ENCODE data around the gene AMH.

The AMH gene

DNA sequence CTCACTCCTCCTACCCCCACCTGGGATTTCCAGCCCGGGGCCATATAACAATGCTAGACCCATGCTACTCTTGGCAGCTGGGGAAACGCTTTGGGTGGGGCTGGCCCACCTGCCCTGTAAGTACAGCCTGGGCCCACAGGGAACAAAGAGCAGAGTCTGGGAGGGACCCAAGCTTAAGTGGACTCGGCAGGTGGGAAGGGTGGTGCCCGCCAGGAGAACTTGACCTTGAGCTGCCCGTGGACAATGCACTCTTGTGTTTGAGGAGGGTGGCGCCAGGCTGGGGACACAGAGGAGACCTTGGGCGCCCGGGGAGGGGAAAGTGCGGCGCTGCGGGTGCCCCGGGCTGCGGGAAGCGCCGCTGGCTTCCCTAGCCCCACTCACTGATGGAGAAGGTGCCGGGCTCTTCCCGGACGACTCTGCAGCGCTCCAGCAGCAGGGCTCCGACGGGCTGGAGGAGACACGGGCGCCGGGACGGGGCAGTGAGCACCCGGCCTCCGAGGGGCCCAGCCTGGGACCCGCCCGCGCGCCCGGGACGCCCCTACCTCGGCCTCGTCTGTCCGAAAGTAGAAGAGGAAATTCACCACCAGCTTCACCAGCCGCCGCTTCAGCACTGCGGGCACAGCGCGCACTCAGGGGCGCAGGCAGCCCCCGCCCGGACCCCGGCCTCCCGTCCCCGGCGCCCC is 13.6 kb upstream of the AMH start:
- no peak for TF ChIP-seq POU2F2 (IDR thresholded peaks at IDR 0.05; ENCODE audit: low read depth, low read length)
- no peak for TF ChIP-seq TAF1 (IDR thresholded peaks at IDR 0.05; ENCODE audit: low read depth, low read length)
- no peak for TF ChIP-seq SPI1 (IDR thresholded peaks at IDR 0.05; ENCODE audit: low read depth, low read length)
- TF ChIP-seq POLR2AphosphoS5 (IDR thresholded peaks at IDR 0.05; ENCODE audit: low read depth, low read length): no peak
- no peak for TF ChIP-seq POLR2A (IDR thresholded peaks at IDR 0.05; ENCODE audit: low read depth, low read length)
- no peak for TF ChIP-seq PAX5 (IDR thresholded peaks at IDR 0.05; ENCODE audit: insufficient read depth, low read length, severe bottlenecking)
- DNase-seq (ENCODE audit: insufficient read length, low spot score) (no peak), FAIRE-seq (no peak)

DNA sequence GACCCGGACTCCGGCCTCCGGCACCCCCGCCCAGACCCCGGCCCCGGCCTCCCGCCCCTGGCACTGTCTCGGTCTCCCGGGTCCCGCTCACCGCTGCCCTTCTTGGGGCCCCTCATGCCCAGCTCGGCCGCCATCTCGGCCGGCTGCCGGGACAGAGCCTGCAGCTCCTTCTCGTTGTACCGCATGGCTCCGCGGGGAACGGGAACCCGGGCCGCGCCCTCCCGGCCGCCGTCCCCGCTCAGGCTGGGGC is 13.1 kb upstream of the AMH start:
- TF ChIP-seq PAX5 (IDR thresholded peaks at IDR 0.05; ENCODE audit: insufficient read depth, low read length, severe bottlenecking): no peak
- peak; percentile 46; the same call in 1 of the 2 replicates for TF ChIP-seq POLR2A (IDR thresholded peaks at IDR 0.05; ENCODE audit: low read depth, low read length)
- TF ChIP-seq POLR2AphosphoS5 (IDR thresholded peaks at IDR 0.05; ENCODE audit: low read depth, low read length): peak; percentile 28; the same call in 1 of the 2 replicates
- TF ChIP-seq TAF1 (IDR thresholded peaks at IDR 0.05; ENCODE audit: low read depth, low read length): peak; percentile 67; the same call in 1 of the 2 replicates
- FAIRE-seq: no peak
- DNase-seq (ENCODE audit: insufficient read length, low spot score): no peak

DNA sequence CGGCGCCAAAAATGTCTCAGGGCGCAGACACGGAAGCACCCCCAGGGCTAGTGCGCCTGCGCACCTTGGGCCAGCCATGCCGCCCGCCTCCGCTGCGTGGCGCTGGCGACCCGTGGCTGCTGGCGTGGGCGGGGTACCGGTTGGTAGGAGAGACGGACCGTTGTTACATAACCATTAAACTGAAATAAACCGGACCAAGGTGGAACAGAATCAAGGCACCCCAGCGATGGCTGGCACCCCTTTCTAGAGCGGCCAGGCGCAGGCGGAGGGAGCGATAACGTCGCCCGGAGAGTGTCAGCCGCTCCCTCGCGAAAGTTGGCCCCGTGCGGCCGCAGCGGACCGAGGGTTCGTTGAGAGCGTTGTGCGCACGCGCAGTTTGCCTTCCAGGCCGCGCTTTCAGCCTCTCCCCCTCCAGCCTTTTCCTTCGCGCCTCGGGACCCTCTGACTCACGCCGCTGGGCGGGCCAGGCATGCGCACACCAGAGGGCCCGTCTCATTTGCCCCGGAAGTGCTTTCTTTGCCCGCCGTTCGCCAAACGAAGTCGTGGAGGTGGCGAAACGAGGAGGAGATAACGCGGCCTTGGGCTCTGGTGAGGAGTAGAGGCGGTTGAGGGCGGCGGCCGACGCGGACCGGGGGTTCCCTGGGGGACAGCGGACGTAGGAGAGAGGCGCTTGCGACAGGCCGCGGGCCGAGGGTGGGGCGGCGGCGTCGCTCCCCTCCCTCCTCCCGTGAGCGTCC is 12.6 kb upstream of the AMH start, which contains the start of the genes PLEKHJ1 and SF3A2:
Gene PLEKHJ1 (minus strand): TSS at position 16 of the 737 bp plus-strand sequence. CDS start 81 bp downstream, outside the sequence.
Gene SF3A2 (plus strand): TSS at position 511 of the 737 bp plus-strand sequence. CDS start 6,595 bp downstream, outside the sequence.
- peak; percentile 100 for FAIRE-seq

DNA sequence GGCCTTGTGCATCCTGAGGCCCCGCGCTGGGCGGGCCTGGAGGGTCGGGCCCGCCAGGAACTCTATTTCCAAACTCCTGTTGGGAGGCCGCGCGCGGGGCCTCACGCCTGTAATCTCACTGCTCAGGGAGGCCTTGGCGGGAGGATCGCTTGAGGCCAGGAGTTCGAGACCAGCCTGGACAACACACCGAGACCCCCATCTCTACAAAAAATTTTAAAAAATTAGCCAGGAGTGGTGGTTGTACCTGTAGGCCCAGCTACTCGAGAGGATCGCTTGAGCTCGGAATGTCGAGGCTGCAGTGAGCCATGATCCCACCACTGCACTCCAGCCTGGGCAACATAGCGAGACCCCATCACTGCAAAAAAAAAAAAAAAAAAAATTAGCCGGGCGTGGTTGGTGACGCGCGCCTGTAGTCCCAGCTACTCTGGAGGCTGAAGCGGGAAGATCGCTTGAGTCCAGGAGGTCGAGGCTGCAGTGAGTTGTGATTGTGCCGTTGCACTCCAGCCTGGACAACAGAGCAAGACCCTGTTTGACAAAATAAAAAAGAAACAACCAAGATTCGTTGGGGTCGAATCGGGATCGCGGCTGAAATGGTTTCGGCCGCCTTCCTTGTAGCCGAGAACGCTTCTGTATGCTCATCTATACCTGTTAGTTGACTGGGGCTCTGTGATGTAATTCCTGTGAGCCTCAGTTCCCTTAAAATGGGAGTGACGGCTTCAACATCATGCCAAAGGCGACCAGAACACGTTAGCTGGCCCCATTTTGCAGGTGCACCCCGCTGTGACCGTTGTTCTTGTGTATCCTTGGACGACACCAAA is 11.9 kb upstream of the AMH start:
- DNase-seq (ENCODE audit: insufficient read length, low spot score): no peak
- no peak for FAIRE-seq
- TF ChIP-seq POU2F2 (IDR thresholded peaks at IDR 0.05; ENCODE audit: low read depth, low read length): no peak
- no peak for TF ChIP-seq POLR2A (IDR thresholded peaks at IDR 0.05; ENCODE audit: low read depth, low read length)
- TF ChIP-seq SPI1 (IDR thresholded peaks at IDR 0.05; ENCODE audit: low read depth, low read length): no peak
- no peak for TF ChIP-seq TAF1 (IDR thresholded peaks at IDR 0.05; ENCODE audit: low read depth, low read length)
- no peak for TF ChIP-seq POLR2AphosphoS5 (IDR thresholded peaks at IDR 0.05; ENCODE audit: low read depth, low read length)
- TF ChIP-seq PAX5 (IDR thresholded peaks at IDR 0.05; ENCODE audit: insufficient read depth, low read length, severe bottlenecking): no peak

More for the DNA sequence above, 12.6 kb upstream of the AMH start, which contains the start of the genes PLEKHJ1 and SF3A2:
- DNase-seq (ENCODE audit: insufficient read length, low spot score): peak; percentile 99
- peak; percentile 57; the same call in 1 of the 2 replicates for TF ChIP-seq POU2F2 (IDR thresholded peaks at IDR 0.05; ENCODE audit: low read depth, low read length)
- TF ChIP-seq TAF1 (IDR thresholded peaks at IDR 0.05; ENCODE audit: low read depth, low read length): peak; percentile 77
- TF ChIP-seq PAX5 (IDR thresholded peaks at IDR 0.05; ENCODE audit: insufficient read depth, low read length, severe bottlenecking): peak; percentile 69
- peak; percentile 76 for TF ChIP-seq POLR2AphosphoS5 (IDR thresholded peaks at IDR 0.05; ENCODE audit: low read depth, low read length)
- TF ChIP-seq POLR2A (IDR thresholded peaks at IDR 0.05; ENCODE audit: low read depth, low read length): peak; percentile 76
- no peak for TF ChIP-seq SPI1 (IDR thresholded peaks at IDR 0.05; ENCODE audit: low read depth, low read length)

DNA sequence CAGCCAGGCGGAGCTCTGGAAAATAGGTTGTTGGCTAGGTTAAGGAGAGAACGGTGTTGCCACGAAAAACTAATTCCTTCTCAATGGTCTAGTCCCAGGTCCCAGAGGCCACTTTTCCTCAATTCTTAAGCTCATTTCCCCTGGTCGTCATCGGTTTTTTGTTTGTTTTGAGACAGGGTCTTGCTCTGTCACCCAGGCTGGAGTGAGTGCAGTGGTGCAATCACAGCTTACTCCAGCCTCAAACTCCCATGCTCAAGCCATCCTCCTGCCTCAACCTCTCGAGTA is 11.3 kb upstream of the AMH start:
- TF ChIP-seq TAF1 (IDR thresholded peaks at IDR 0.05; ENCODE audit: low read depth, low read length) (no peak), POLR2A (IDR thresholded peaks at IDR 0.05; ENCODE audit: low read depth, low read length) (no peak), POLR2AphosphoS5 (IDR thresholded peaks at IDR 0.05; ENCODE audit: low read depth, low read length) (no peak), SPI1 (IDR thresholded peaks at IDR 0.05; ENCODE audit: low read depth, low read length) (no peak), POU2F2 (IDR thresholded peaks at IDR 0.05; ENCODE audit: low read depth, low read length) (no peak), PAX5 (IDR thresholded peaks at IDR 0.05; ENCODE audit: insufficient read depth, low read length, severe bottlenecking) (no peak)
- DNase-seq (ENCODE audit: insufficient read length, low spot score) (no peak), FAIRE-seq (no peak)

DNA sequence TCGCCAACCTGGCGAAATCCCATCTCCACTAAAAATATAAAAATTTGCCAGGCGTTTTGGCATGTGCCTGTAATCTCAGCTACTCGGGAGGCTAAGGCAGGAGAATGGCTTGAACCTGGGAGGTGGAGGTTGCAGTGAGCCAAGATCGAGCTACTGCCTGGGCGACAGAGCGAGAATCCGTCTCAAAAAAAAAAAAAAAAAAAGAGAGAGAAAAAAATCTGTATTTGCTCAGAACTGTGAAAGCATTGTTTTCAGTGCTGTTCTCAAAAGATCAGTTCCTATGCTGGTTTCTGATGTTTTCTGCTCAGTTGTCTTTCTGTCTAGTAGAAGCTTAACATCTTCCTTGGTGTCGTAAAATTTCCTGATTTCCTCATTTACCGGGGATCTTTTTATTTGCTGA is 9.9 kb upstream of the AMH start:
- FAIRE-seq (no peak), DNase-seq (ENCODE audit: insufficient read length, low spot score) (no peak)
- no peak for TF ChIP-seq TAF1 (IDR thresholded peaks at IDR 0.05; ENCODE audit: low read depth, low read length)
- TF ChIP-seq SPI1 (IDR thresholded peaks at IDR 0.05; ENCODE audit: low read depth, low read length): no peak
- no peak for TF ChIP-seq POU2F2 (IDR thresholded peaks at IDR 0.05; ENCODE audit: low read depth, low read length)
- TF ChIP-seq PAX5 (IDR thresholded peaks at IDR 0.05; ENCODE audit: insufficient read depth, low read length, severe bottlenecking): no peak
- no peak for TF ChIP-seq POLR2A (IDR thresholded peaks at IDR 0.05; ENCODE audit: low read depth, low read length)
- no peak for TF ChIP-seq POLR2AphosphoS5 (IDR thresholded peaks at IDR 0.05; ENCODE audit: low read depth, low read length)

DNA sequence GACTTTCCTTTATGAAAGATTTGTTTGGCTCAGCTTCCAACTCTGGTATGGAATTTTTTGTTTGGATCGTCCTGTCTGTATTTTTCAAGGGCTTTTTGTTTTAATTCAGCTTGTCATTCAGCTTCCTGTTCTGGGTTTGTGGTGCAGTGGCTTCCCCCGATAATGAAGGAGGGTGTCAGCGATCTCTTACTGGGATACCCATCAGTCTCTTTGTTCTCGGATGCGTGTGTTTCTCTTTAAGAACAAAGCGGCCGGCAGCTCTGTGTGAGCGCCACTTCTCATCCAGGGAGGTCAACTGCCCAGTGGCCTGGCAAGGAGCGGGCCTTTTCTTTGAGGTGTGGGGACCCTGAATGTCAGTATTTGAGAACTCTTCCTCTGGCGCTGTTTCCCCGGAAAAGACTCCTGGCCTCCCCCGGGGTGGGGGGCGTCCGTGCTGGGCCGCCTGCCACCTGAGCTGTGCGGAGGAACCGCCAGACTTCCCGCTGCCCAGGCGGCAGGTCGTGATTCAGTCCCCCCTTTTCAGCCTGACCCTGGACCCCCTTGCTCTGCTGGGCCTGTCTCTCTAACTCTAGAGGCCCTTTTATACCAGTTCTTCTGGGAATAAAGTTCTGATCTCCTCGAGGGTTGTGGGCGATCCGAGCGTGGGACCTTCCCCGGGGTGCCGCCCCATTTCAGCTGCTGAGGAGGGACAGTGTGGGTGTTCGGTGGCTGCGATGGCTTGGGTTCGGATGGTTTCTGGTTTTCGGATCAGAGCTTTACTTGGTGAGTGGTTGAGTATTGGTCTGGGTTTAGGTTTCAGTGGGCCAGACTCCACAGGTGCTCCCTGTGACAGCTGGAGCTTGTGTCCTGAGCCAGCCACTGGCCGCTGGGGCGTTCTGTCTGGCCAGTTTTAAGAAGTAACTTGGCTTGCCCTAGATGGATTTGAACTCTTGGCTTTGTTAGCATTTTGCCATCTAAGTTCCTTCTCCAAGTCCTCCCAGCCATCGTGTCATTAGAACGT is 9.1 kb upstream of the AMH start:
- no peak for TF ChIP-seq POLR2AphosphoS5 (IDR thresholded peaks at IDR 0.05; ENCODE audit: low read depth, low read length)
- no peak for TF ChIP-seq POLR2A (IDR thresholded peaks at IDR 0.05; ENCODE audit: low read depth, low read length)
- TF ChIP-seq SPI1 (IDR thresholded peaks at IDR 0.05; ENCODE audit: low read depth, low read length): no peak
- TF ChIP-seq PAX5 (IDR thresholded peaks at IDR 0.05; ENCODE audit: insufficient read depth, low read length, severe bottlenecking): no peak
- TF ChIP-seq POU2F2 (IDR thresholded peaks at IDR 0.05; ENCODE audit: low read depth, low read length): no peak
- FAIRE-seq (no peak), DNase-seq (ENCODE audit: insufficient read length, low spot score) (no peak)
